ENCODE measurements around the gene SGO1.

SGO1 gene

GRCh38 chr3:20161714-20162113, 24.3 kb downstream of the SGO1 start:
- Histone ChIP-seq H3K9me3 (ENCODE audit: control extremely low read depth in 1 of 5, control insufficient read depth in 4 of 5, insufficient read depth in 2 of 5, low read depth in 1 of 5, low read length in 4 of 5) (no peaks in the 10 kb centered on the region), H3K27me3 (replicated peaks in 2 of 5; ENCODE audit: control insufficient read depth in 4 of 5, insufficient read depth in 5 of 5, low read length in 4 of 5) (no peaks in the 10 kb centered on the region), H3K36me3 (ENCODE audit: control insufficient read depth in 4 of 4, insufficient read depth in 4 of 4, low read length in 3 of 4) (peaks cover 2 to 24% (median 7%) of the 10 kb centered on the region in 4 experiments), H3K4me3 (ENCODE audit: control insufficient read depth in 1 of 7, extremely low read depth in 1 of 7, insufficient read depth in 4 of 7, low read depth in 2 of 7, low read length in 6 of 7) (no peak overlapping the region), H3K4me1 (ENCODE audit: control extremely low read depth in 1 of 4, control insufficient read depth in 4 of 4, insufficient read depth in 4 of 4, low read length in 3 of 4) (peaks cover 0 to 10% (median 1%) of the 10 kb centered on the region in 4 experiments), H3K27ac (ENCODE audit: insufficient read depth in 1 of 2, low read depth in 1 of 2, low read length in 2 of 2, poor library complexity in 1 of 2, severe bottlenecking in 2 of 2) (no peak overlapping the region)
- POLR2A ChIA-PET = no interaction called here
- no peak for DNase-seq
- CTCF ChIA-PET = interaction anchor here (0.8 to 0.9 kb wide), 2 partner anchors 8 to 17 kb away, joined by 3 read pairs; no protein-coding TSS in a partner anchor
- WGBS (ENCODE audit: insufficient coverage) = 100% methylated on average over 2 of the region's 2 CpGs

- Histone ChIP-seq H3K27me3 (replicated peaks in 2 of 5; ENCODE audit: control insufficient read depth in 4 of 5, insufficient read depth in 5 of 5, low read length in 4 of 5) (no peaks in the 10 kb centered on the region), H3K27ac (ENCODE audit: insufficient read depth in 1 of 2, low read depth in 1 of 2, low read length in 2 of 2, poor library complexity in 1 of 2, severe bottlenecking in 2 of 2) (no peak overlapping the region), H3K4me3 (ENCODE audit: control insufficient read depth in 1 of 7, extremely low read depth in 1 of 7, insufficient read depth in 4 of 7, low read depth in 2 of 7, low read length in 6 of 7) (no peak overlapping the region), H3K4me1 (ENCODE audit: control extremely low read depth in 1 of 4, control insufficient read depth in 4 of 4, insufficient read depth in 4 of 4, low read length in 3 of 4) (peaks cover 0 to 10% (median 1%) of the 10 kb centered on the region in 4 experiments), H3K36me3 (ENCODE audit: control insufficient read depth in 4 of 4, insufficient read depth in 4 of 4, low read length in 3 of 4) (peaks cover 2 to 30% (median 5%) of the 10 kb centered on the region in 4 experiments), H3K9me3 (ENCODE audit: control extremely low read depth in 1 of 5, control insufficient read depth in 4 of 5, insufficient read depth in 2 of 5, low read depth in 1 of 5, low read length in 4 of 5) (no peaks in the 10 kb centered on the region)
- ChIA-PET CTCF (interaction anchor here (0.9 to 1.3 kb wide), 4 partner anchors 12 to 275 kb away, joined by 3 read pairs; no protein-coding TSS in a partner anchor), POLR2A (interaction anchor here (0.6 kb wide), 1 partner anchor 19 kb away, joined by 3 read pairs; no protein-coding TSS in a partner anchor)
- DNase-seq = peak in 2 of 3 donors; percentile 24 to 36
Measured at GRCh38 chr3:20160230-20160629, 25.8 kb downstream of the SGO1 start.

- H3K27me3 ChIP-seq (replicated peaks in 2 of 5; ENCODE audit: control insufficient read depth in 4 of 5, insufficient read depth in 5 of 5, low read length in 4 of 5) = no peaks in the 10 kb centered on the region
- H3K27ac ChIP-seq (ENCODE audit: insufficient read depth in 1 of 2, low read depth in 1 of 2, low read length in 2 of 2, poor library complexity in 1 of 2, severe bottlenecking in 2 of 2) = no peak overlapping the region
- H3K4me3 ChIP-seq (ENCODE audit: control insufficient read depth in 1 of 7, extremely low read depth in 1 of 7, insufficient read depth in 4 of 7, low read depth in 2 of 7, low read length in 6 of 7) = no peak overlapping the region
- peaks cover 6 to 29% (median 10%) of the 10 kb centered on the region in 4 experiments for H3K36me3 ChIP-seq (ENCODE audit: control insufficient read depth in 4 of 4, insufficient read depth in 4 of 4, low read length in 3 of 4)
- no peaks in the 10 kb centered on the region for H3K4me1 ChIP-seq (ENCODE audit: control extremely low read depth in 1 of 4, control insufficient read depth in 4 of 4, insufficient read depth in 4 of 4, low read length in 3 of 4)
- 100% methylated on average over 3 of the region's 4 CpGs for WGBS (ENCODE audit: insufficient coverage)
- ChIA-PET CTCF (interaction anchor here (0.6 to 1.7 kb wide), 3 partner anchors 113 to 267 kb away, joined by 3 to 6 read pairs (median 5); no protein-coding TSS in a partner anchor), POLR2A (no interaction called here)
- no peaks in the 10 kb centered on the region for H3K9me3 ChIP-seq (ENCODE audit: control extremely low read depth in 1 of 5, control insufficient read depth in 4 of 5, insufficient read depth in 2 of 5, low read depth in 1 of 5, low read length in 4 of 5)
- DNase-seq = no peak
Measured at GRCh38 chr3:20154928-20155327, 31.1 kb downstream of the SGO1 start.

DNA sequence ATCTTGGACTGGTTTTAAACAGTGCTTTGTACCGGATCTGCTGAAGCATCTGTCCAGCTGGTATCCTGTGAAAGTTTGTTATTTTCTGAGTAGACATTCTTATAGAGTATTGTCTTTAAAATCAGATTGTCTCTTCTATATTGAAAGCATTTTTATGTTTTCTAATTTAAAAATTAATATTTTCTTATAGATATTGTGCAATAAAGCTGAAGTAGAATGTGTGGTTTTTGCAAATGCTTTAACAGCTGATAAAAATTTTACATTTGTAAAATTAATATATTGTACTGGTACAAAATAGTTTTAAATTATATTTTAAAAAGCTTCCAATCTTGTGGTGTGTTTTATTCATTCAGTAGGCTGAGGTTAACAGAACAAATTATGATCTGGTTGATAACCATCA, 31.9 kb downstream of the SGO1 start:
- no CpG with 5 or more reads among the region's 1 CpG for WGBS (ENCODE audit: insufficient coverage)
- Histone ChIP-seq H3K27ac (ENCODE audit: insufficient read depth in 1 of 2, low read depth in 1 of 2, low read length in 2 of 2, poor library complexity in 1 of 2, severe bottlenecking in 2 of 2) (no peak overlapping the region), H3K4me3 (ENCODE audit: control insufficient read depth in 1 of 7, extremely low read depth in 1 of 7, insufficient read depth in 4 of 7, low read depth in 2 of 7, low read length in 6 of 7) (no peak overlapping the region), H3K9me3 (ENCODE audit: control extremely low read depth in 1 of 5, control insufficient read depth in 4 of 5, insufficient read depth in 2 of 5, low read depth in 1 of 5, low read length in 4 of 5) (no peaks in the 10 kb centered on the region), H3K27me3 (replicated peaks in 2 of 5; ENCODE audit: control insufficient read depth in 4 of 5, insufficient read depth in 5 of 5, low read length in 4 of 5) (no peaks in the 10 kb centered on the region), H3K36me3 (ENCODE audit: control insufficient read depth in 4 of 4, insufficient read depth in 4 of 4, low read length in 3 of 4) (peaks cover 7 to 22% (median 11%) of the 10 kb centered on the region in 4 experiments), H3K4me1 (ENCODE audit: control extremely low read depth in 1 of 4, control insufficient read depth in 4 of 4, insufficient read depth in 4 of 4, low read length in 3 of 4) (no peaks in the 10 kb centered on the region)
- no peak for DNase-seq
- CTCF ChIA-PET = no interaction called here
- POLR2A ChIA-PET = no interaction called here

GRCh38 chr3:20148466-20148865, 37.5 kb downstream of the SGO1 start:
- DNase-seq = no peak
- CTCF ChIA-PET = interaction anchor here (0.7 to 1.2 kb wide), 2 partner anchors 12 to 38 kb away, joined by 3 read pairs; partner anchors contain the start of gene SGO1
- H3K4me3 ChIP-seq (ENCODE audit: control insufficient read depth in 1 of 7, extremely low read depth in 1 of 7, insufficient read depth in 4 of 7, low read depth in 2 of 7, low read length in 6 of 7) = no peak overlapping the region
- H3K27ac ChIP-seq (ENCODE audit: insufficient read depth in 1 of 2, low read depth in 1 of 2, low read length in 2 of 2, poor library complexity in 1 of 2, severe bottlenecking in 2 of 2) = no peak overlapping the region
- no peaks in the 10 kb centered on the region for H3K4me1 ChIP-seq (ENCODE audit: control extremely low read depth in 1 of 4, control insufficient read depth in 4 of 4, insufficient read depth in 4 of 4, low read length in 3 of 4)
- H3K27me3 ChIP-seq (replicated peaks in 2 of 5; ENCODE audit: control insufficient read depth in 4 of 5, insufficient read depth in 5 of 5, low read length in 4 of 5) = no peaks in the 10 kb centered on the region
- H3K9me3 ChIP-seq (ENCODE audit: control extremely low read depth in 1 of 5, control insufficient read depth in 4 of 5, insufficient read depth in 2 of 5, low read depth in 1 of 5, low read length in 4 of 5) = no peaks in the 10 kb centered on the region
- WGBS (ENCODE audit: insufficient coverage) = 90% methylated on average over 2 of the region's 10 CpGs
- H3K36me3 ChIP-seq (ENCODE audit: control insufficient read depth in 4 of 4, insufficient read depth in 4 of 4, low read length in 3 of 4) = peaks cover 6 to 22% (median 9%) of the 10 kb centered on the region in 4 experiments
- POLR2A ChIA-PET = no interaction called here

DNA sequence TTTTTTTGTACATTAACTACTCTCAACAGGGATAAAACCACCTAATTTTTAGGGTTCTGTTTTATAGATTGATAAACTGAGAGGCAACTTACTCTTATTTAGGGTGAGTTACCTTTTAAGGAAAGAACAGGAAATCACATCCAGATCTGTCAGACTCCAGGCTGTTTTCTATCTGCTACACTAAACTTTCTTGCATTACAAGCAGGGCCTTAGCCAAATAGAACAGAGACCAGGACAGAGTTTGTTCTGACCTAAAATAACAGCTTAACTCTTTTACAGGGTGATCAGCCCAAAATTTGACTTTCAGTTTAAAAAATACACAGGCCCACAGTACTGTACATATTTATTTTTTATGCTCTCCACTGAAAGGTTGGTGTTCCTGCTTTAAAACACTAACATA, 38.6 kb downstream of the SGO1 start:
- H3K27ac ChIP-seq (ENCODE audit: insufficient read depth in 1 of 2, low read depth in 1 of 2, low read length in 2 of 2, poor library complexity in 1 of 2, severe bottlenecking in 2 of 2) = no peak overlapping the region
- H3K4me1 ChIP-seq (ENCODE audit: control extremely low read depth in 1 of 4, control insufficient read depth in 4 of 4, insufficient read depth in 4 of 4, low read length in 3 of 4) = no peaks in the 10 kb centered on the region
- H3K27me3 ChIP-seq (replicated peaks in 2 of 5; ENCODE audit: control insufficient read depth in 4 of 5, insufficient read depth in 5 of 5, low read length in 4 of 5) = no peaks in the 10 kb centered on the region
- no peaks in the 10 kb centered on the region for H3K9me3 ChIP-seq (ENCODE audit: control extremely low read depth in 1 of 5, control insufficient read depth in 4 of 5, insufficient read depth in 2 of 5, low read depth in 1 of 5, low read length in 4 of 5)
- ChIA-PET CTCF (no interaction called here), POLR2A (interaction anchor here (0.6 kb wide), 1 partner anchor 199 kb away, joined by 3 read pairs; no protein-coding TSS in a partner anchor)
- H3K36me3 ChIP-seq (ENCODE audit: control insufficient read depth in 4 of 4, insufficient read depth in 4 of 4, low read length in 3 of 4) = peaks cover 5 to 21% (median 8%) of the 10 kb centered on the region in 4 experiments
- H3K4me3 ChIP-seq (ENCODE audit: control insufficient read depth in 1 of 7, extremely low read depth in 1 of 7, insufficient read depth in 4 of 7, low read depth in 2 of 7, low read length in 6 of 7) = no peak overlapping the region
- DNase-seq = no peak

GRCh38 chr3:20146301-20146700, 39.7 kb downstream of the SGO1 start:
- Histone ChIP-seq H3K4me1 (ENCODE audit: control extremely low read depth in 1 of 4, control insufficient read depth in 4 of 4, insufficient read depth in 4 of 4, low read length in 3 of 4) (no peaks in the 10 kb centered on the region), H3K4me3 (ENCODE audit: control insufficient read depth in 1 of 7, extremely low read depth in 1 of 7, insufficient read depth in 4 of 7, low read depth in 2 of 7, low read length in 6 of 7) (no peak overlapping the region), H3K9me3 (ENCODE audit: control extremely low read depth in 1 of 5, control insufficient read depth in 4 of 5, insufficient read depth in 2 of 5, low read depth in 1 of 5, low read length in 4 of 5) (no peaks in the 10 kb centered on the region), H3K27me3 (replicated peaks in 2 of 5; ENCODE audit: control insufficient read depth in 4 of 5, insufficient read depth in 5 of 5, low read length in 4 of 5) (no peaks in the 10 kb centered on the region), H3K36me3 (ENCODE audit: control insufficient read depth in 4 of 4, insufficient read depth in 4 of 4, low read length in 3 of 4) (peaks cover 4 to 20% (median 8%) of the 10 kb centered on the region in 4 experiments), H3K27ac (ENCODE audit: insufficient read depth in 1 of 2, low read depth in 1 of 2, low read length in 2 of 2, poor library complexity in 1 of 2, severe bottlenecking in 2 of 2) (no peak overlapping the region)
- WGBS (ENCODE audit: insufficient coverage) = 100% methylated on average over 6 of the region's 8 CpGs
- DNase-seq = no peak
- ChIA-PET POLR2A (no interaction called here), CTCF (no interaction called here)

All from common myeloid progenitor, CD34-positive (primary cell).